ENCODE results near the gene SPATA31D1.
"Not testable (repeated sequence)": the region's sequence is repeated elsewhere in the genome, so short reads cannot be mapped to it uniquely, and the experiment has no call there.

Gene SPATA31D1

GRCh38 chr9:81988472-81988871, at the start of gene SPATA31D1:
SPATA31D1 (plus strand) TSS chr9:81988772; CDS start chr9:81988819, 47 bp downstream.
- in situ Hi-C loops (cut with MboI; ENCODE audit: low pct_unique_long_range_greater_than_20kb, low sequenced_read_pairs, unreplicated experiment); DNase-seq (ENCODE audit: low spot score): not testable (repeated sequence)

GRCh38 chr9:81943393-81943792, 45.2 kb upstream of the SPATA31D1 start, which contains the start of gene SPATA31D3:
SPATA31D3 (plus strand) TSS chr9:81943500; CDS start chr9:81943586, 86 bp downstream.
- DNase-seq (ENCODE audit: low spot score); in situ Hi-C loops (cut with MboI; ENCODE audit: low pct_unique_long_range_greater_than_20kb, low sequenced_read_pairs, unreplicated experiment): not testable (repeated sequence)

GRCh38 chr9:81948650-81949049, 39.9 kb upstream of the SPATA31D1 start:
- in situ Hi-C loops (cut with MboI; ENCODE audit: low pct_unique_long_range_greater_than_20kb, low sequenced_read_pairs, unreplicated experiment), result not testable (repeated sequence)

GRCh38 chr9:81953096-81953495, 35.5 kb upstream of the SPATA31D1 start:
- no peak for DNase-seq (ENCODE audit: low spot score)
- in situ Hi-C loops (cut with MboI; ENCODE audit: low pct_unique_long_range_greater_than_20kb, low sequenced_read_pairs, unreplicated experiment), result no loop called here
- TF ChIP-seq CTCF (IDR thresholded peaks at IDR 0.05; ENCODE audit: extremely low read depth, insufficient read depth, missing control alignments), result no peak

More at GRCh38 chr9:81948650-81949049, 39.9 kb upstream of the SPATA31D1 start:
- not testable (repeated sequence) for DNase-seq (ENCODE audit: low spot score)

GRCh38 chr9:81955625-81956024, 32.9 kb upstream of the SPATA31D1 start:
- in situ Hi-C loops (cut with MboI; ENCODE audit: low pct_unique_long_range_greater_than_20kb, low sequenced_read_pairs, unreplicated experiment), result no loop called here
- no peak for TF ChIP-seq CTCF (IDR thresholded peaks at IDR 0.05; ENCODE audit: extremely low read depth, insufficient read depth, missing control alignments)
- DNase-seq (ENCODE audit: low spot score), result no peak

GRCh38 chr9:81964218-81965171, 24.1 kb upstream of the SPATA31D1 start:
- TF ChIP-seq CTCF (IDR thresholded peaks at IDR 0.05; ENCODE audit: extremely low read depth, insufficient read depth, missing control alignments), result no peak
- in situ Hi-C loops (cut with MboI; ENCODE audit: low pct_unique_long_range_greater_than_20kb, low sequenced_read_pairs, unreplicated experiment), result no loop called here
- no peak for DNase-seq (ENCODE audit: low spot score)

- in situ Hi-C loops (cut with MboI; ENCODE audit: low pct_unique_long_range_greater_than_20kb, low sequenced_read_pairs, unreplicated experiment), result no loop called here
- no peak for DNase-seq (ENCODE audit: low spot score)
- no peak for TF ChIP-seq CTCF (IDR thresholded peaks at IDR 0.05; ENCODE audit: extremely low read depth, insufficient read depth, missing control alignments)
These were observed 20.5 kb upstream of the SPATA31D1 start for GRCh38 chr9:81968026-81968425.

GRCh38 chr9:81969971-81970370, 18.6 kb upstream of the SPATA31D1 start:
- in situ Hi-C loops (cut with MboI; ENCODE audit: low pct_unique_long_range_greater_than_20kb, low sequenced_read_pairs, unreplicated experiment), result no loop called here
- no peak for DNase-seq (ENCODE audit: low spot score)
- TF ChIP-seq CTCF (IDR thresholded peaks at IDR 0.05; ENCODE audit: extremely low read depth, insufficient read depth, missing control alignments), result no peak
